HepG2 (cell line): ENCODE data around the gene ZNF33B. TPM values are rescaled to one million over a fixed set of nuclear protein-coding genes. Genes with fewer than 3 reads are reported as not detected.
A peak's percentile ranks its signal among the peaks of the same experiment; 100 is the strongest.

Experiments used
- ARNTL ChIP-seq: sonication (generic); formaldehyde crosslinking; IDR thresholded peaks from 2 replicates; pipeline ENCODE4 v1.4.0; 2020; ENCODE audit warnings: mild to moderate bottlenecking, missing genetic modification reagents
- BHLHE40 ChIP-seq: IDR thresholded peaks from 2 replicates; pipeline ENCODE4 v1.6.1; 2011; ENCODE audit warnings: low read length, improper control_type of control experiment
- CEBPG ChIP-seq: IDR thresholded peaks from 2 replicates; pipeline ENCODE4 v1.6.1; 2016
- EED ChIP-seq: sonication (generic); formaldehyde crosslinking; IDR thresholded peaks from 2 replicates; pipeline ENCODE4 v1.5.0; 2020; ENCODE audit warnings: mild to moderate bottlenecking, missing genetic modification reagents
- ERF ChIP-seq: IDR thresholded peaks from 2 replicates; pipeline ENCODE4 v1.6.1; 2018; ENCODE audit warnings: missing biosample characterization, missing genetic modification reagents
- IRX3 ChIP-seq: sonication (generic); formaldehyde crosslinking; IDR thresholded peaks from 2 replicates; pipeline ENCODE4 v1.8.1; 2023; ENCODE audit warnings: mild to moderate bottlenecking, low read depth, missing genetic modification reagents, borderline replicate concordance
- KDM5B ChIP-seq: sonication (generic); formaldehyde crosslinking; IDR thresholded peaks from 2 replicates; pipeline ENCODE4 v1.4.0; 2020; ENCODE audit warnings: missing genetic modification reagents, mild to moderate bottlenecking, borderline replicate concordance
- MAFF ChIP-seq: IDR thresholded peaks from 2 replicates; pipeline ENCODE4 v1.6.1; 2011; ENCODE audit warnings: low read depth, low read length, improper control_type of control experiment
- NFYC ChIP-seq: IDR thresholded peaks from 2 replicates; pipeline ENCODE4 v1.6.1; 2016; ENCODE audit warnings: missing genetic modification reagents, missing compliant biosample characterization
- RARA ChIP-seq: IDR thresholded peaks from 2 replicates; pipeline ENCODE4 v1.6.1; 2016; ENCODE audit warnings: missing genetic modification reagents, missing compliant biosample characterization
- RBM39 ChIP-seq: fragments of 200-400 bp; formaldehyde crosslinking; IDR thresholded peaks from one replicate; pipeline ENCODE4 v1.6.1; 2018; ENCODE audit warnings: antibody characterized with exemption, mild to moderate bottlenecking, low read depth, low read length; ENCODE audit not compliant: poor library complexity, severe bottlenecking
- REXO4 ChIP-seq: sonication (generic); formaldehyde crosslinking; IDR thresholded peaks from 2 replicates; pipeline ENCODE4 v1.8.0; 2022; ENCODE audit warnings: missing genetic modification reagents, mild to moderate bottlenecking, borderline replicate concordance
- ZFY ChIP-seq: sonication (generic); formaldehyde crosslinking; IDR thresholded peaks from 2 replicates; pipeline ENCODE4 v1.4.0; 2020; ENCODE audit warnings: missing genetic modification reagents
- ZNF225 ChIP-seq: sonication (generic); formaldehyde crosslinking; IDR thresholded peaks from 2 replicates; pipeline ENCODE4 v1.4.0; 2020; ENCODE audit warnings: mild to moderate bottlenecking, missing genetic modification reagents
- ZNF292 ChIP-seq: sonication (generic); formaldehyde crosslinking; IDR thresholded peaks from 2 replicates; pipeline ENCODE4 v1.8.1; 2022; ENCODE audit warnings: mild to moderate bottlenecking, low read depth, missing genetic modification reagents, borderline replicate concordance
- ZNF709 ChIP-seq: sonication (generic); formaldehyde crosslinking; IDR thresholded peaks from 2 replicates; pipeline ENCODE4 v1.5.0; 2020; ENCODE audit warnings: mild to moderate bottlenecking, missing genetic modification reagents
- ZNF788 ChIP-seq: sonication (generic); formaldehyde crosslinking; IDR thresholded peaks from 2 replicates; pipeline ENCODE4 v1.5.0; 2020; ENCODE audit warnings: mild to moderate bottlenecking, missing genetic modification reagents, borderline replicate concordance
- ZNF891 ChIP-seq: sonication (generic); formaldehyde crosslinking; IDR thresholded peaks from 2 replicates; pipeline ENCODE4 v1.5.0; 2020; ENCODE audit warnings: mild to moderate bottlenecking, missing genetic modification reagents
- polyA plus RNA-seq, 8 experiments: library from polyadenylated mRNA; depleted of rRNA in 3 of 8; stranded (reverse) in 7 of 8; unstranded in 1 of 8; fragments of >200 nt; fragmentation: Illumina TruSeq in 4 of 8; extraction: Trizol in 4 of 8; gene quantifications; 2 replicates each; pipeline versions ENCODE4 v1.2.1 to v1.2.3, GENCODE V29; 2011 to 2016; ENCODE audit warnings: low read depth in 4 of 8, missing spikeins in 1 of 8, mixed read lengths in 1 of 8; ENCODE audit not compliant: insufficient read depth in 1 of 8
- total RNA-seq, 5 experiments: library from RNA; depleted of rRNA; stranded (reverse); fragments of >200 nt; fragmentation: Illumina TruSeq; extraction: Trizol; gene quantifications; 2 replicates each; pipeline ENCODE4 v1.2.3, GENCODE V29; 2016; ENCODE audit warnings: low read depth in 1 of 5
- TF ChIP-seq, protein P1 (sequence below): sonication (generic); formaldehyde crosslinking; IDR thresholded peaks from 2 replicates; pipeline ENCODE4 v1.4.0; 2020; ENCODE audit warnings: mild to moderate bottlenecking, low read depth, missing genetic modification reagents
- TF ChIP-seq, protein P2 (sequence below): fragments of 450-650 bp; IDR thresholded peaks from 2 replicates; pipeline ENCODE4 v1.6.1; 2016
- TF ChIP-seq, protein P3 (sequence below): sonication (generic); formaldehyde crosslinking; IDR thresholded peaks from 2 replicates; pipeline ENCODE4 v1.4.0; 2020; ENCODE audit warnings: missing genetic modification reagents, borderline replicate concordance

The ZNF33B gene
- total and polyA plus RNA-seq, 2 of the 13 experiments (the other 11 are each of a cell fraction or from before 2014, with no cell fraction given), result 18.4 to 23.5 TPM

DNA sequence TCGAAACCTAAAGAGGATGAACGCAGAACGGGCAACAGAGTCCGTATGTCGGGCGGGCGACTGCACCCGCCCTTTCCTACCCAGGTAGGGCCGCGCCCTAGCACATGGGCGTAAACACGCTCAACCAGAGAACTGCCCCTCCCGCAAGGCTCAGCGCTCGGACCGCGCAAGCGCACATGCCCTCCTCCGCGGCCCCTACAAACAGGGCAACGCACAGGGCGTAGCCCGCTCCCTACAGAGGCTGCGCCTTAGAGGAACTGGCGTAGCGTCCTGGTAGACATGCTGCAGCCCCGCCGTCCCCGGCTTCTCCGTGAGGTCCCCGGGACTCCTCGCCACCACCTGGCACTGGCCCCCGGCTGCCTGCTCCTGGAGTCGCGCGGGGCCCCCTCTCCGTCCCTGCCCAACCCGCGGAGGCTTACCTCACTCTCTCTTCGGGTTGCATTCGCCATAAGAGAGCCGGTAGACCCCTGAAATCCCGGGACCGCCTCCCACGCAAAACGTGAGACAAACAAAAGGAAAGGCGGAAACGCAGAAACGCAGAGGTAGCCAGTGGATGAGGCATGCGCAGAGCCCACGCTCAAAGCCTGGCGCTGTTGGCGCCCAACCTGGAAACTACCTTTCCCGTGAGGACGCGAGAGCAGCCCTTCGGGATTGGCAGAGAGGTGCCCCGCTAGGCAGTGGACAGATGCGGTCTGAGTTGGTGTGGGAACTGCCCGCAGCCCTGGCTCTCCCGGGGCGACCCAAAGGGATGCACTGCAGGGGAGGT is at the start of gene ZNF33B (continued):
- TF ChIP-seq ZNF891 (CRISPR knock-in tag) (peak; percentile 74), EED (CRISPR knock-in tag) (0 out of 2 replicates have a peak, but pooled peaks have one; percentile 68), IRX3 (peak; percentile 75; the same call in 1 of the 2 replicates), CEBPG (CRISPR knock-in tag) (0 out of 2 replicates have a peak, but pooled peaks have one; percentile 27), KDM5B (CRISPR knock-in tag) (peak; percentile 88), ERF (CRISPR knock-in tag) (peak; percentile 60), ZNF788 (CRISPR knock-in tag) (peak; percentile 84; the same call in 1 of the 2 replicates), ZNF292 (CRISPR knock-in tag) (peak; percentile 76; the same call in 1 of the 2 replicates), RARA (0 out of 2 replicates have a peak, but pooled peaks have one; percentile 29), ZNF225 (CRISPR knock-in tag) (peak; percentile 85), ARNTL (CRISPR knock-in tag) (peak; percentile 69), REXO4 (CRISPR knock-in tag) (no peak), NFYC (CRISPR knock-in tag) (peak; percentile 61), RBM39 (peak; percentile 91), ZNF709 (CRISPR knock-in tag) (peak; percentile 83), ZFY (CRISPR knock-in tag) (peak; percentile 94), BHLHE40 (peak; percentile 90), MAFF (no peak)
- TF ChIP-seq, protein P1, sequence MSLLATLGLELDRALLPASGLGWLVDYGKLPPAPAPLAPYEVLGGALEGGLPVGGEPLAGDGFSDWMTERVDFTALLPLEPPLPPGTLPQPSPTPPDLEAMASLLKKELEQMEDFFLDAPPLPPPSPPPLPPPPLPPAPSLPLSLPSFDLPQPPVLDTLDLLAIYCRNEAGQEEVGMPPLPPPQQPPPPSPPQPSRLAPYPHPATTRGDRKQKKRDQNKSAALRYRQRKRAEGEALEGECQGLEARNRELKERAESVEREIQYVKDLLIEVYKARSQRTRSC, result 0 out of 2 replicates have a peak, but pooled peaks have one; percentile 52
- TF ChIP-seq, protein P2, sequence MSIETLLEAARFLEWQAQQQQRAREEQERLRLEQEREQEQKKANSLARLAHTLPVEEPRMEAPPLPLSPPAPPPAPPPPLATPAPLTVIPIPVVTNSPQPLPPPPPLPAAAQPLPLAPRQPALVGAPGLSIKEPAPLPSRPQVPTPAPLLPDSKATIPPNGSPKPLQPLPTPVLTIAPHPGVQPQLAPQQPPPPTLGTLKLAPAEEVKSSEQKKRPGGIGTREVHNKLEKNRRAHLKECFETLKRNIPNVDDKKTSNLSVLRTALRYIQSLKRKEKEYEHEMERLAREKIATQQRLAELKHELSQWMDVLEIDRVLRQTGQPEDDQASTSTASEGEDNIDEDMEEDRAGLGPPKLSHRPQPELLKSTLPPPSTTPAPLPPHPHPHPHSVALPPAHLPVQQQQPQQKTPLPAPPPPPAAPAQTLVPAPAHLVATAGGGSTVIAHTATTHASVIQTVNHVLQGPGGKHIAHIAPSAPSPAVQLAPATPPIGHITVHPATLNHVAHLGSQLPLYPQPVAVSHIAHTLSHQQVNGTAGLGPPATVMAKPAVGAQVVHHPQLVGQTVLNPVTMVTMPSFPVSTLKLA, result peak; percentile 19; the same call in 1 of the 2 replicates
- TF ChIP-seq, protein P3, sequence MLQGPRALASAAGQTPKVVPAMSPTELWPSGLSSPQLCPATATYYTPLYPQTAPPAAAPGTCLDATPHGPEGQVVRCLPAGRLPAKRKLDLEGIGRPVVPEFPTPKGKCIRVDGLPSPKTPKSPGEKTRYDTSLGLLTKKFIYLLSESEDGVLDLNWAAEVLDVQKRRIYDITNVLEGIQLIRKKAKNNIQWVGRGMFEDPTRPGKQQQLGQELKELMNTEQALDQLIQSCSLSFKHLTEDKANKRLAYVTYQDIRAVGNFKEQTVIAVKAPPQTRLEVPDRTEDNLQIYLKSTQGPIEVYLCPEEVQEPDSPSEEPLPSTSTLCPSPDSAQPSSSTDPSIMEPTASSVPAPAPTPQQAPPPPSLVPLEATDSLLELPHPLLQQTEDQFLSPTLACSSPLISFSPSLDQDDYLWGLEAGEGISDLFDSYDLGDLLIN (CRISPR knock-in tag), result 0 out of 2 replicates have a peak, but pooled peaks have one; percentile 68
